ENCODE results near the gene EIF2B4.

- no peak for TF ChIP-seq CTCF (IDR thresholded peaks at IDR 0.05)
- no peak for TF ChIP-seq POLR2A (IDR thresholded peaks at IDR 0.05)
Observed at GRCh38 chr2:27362678-27363420, 7.3 kb downstream of the EIF2B4 start.

Data from heart left ventricle (tissue), 13 donors.